K562 (cell line): ENCODE data around the gene FCRL2. TPM values are rescaled to one million over a fixed set of nuclear protein-coding genes. Genes with fewer than 3 reads are reported as not detected.

Experiments
- ATAC-seq: fragments of 200-7000 bp; cut with Tn5 transposase; 3 replicates; pipeline ENCODE4 v1.9.1; 2020; ENCODE audit warnings: moderate library complexity
- BruUV-seq: library from RNA; stranded (reverse); fragments of 400-500 nt; replicated peaks from 2 replicates; lab custom pipeline; 2021; lab: Mats Ljungman, UMichigan
- CTCF ChIA-PET: fragments of 300-600 bp; formaldehyde crosslinking; extraction: SDS; loops from one replicate; lab custom pipeline; 2021; ENCODE audit warnings: low intra/inter-chr PET ratio; lab: Yijun Ruan, JAX
- POLR2A ChIA-PET: fragments of 300-600, 350-650 bp; sonication (Branson Sonifier 250); formaldehyde crosslinking; extraction: SDS; loops from one replicate; lab custom pipeline; 2021; ENCODE audit warnings: antibody characterized with exemption, inconsistent platforms; lab: Yijun Ruan, JAX
- DNase-seq, 4 experiments: peaks; one replicate each; pipeline versions ENCODE4 v3.0.0 to v3.0.0-alpha.2; 2011 to 2018; ENCODE audit warnings: low spot score in 3 of 4, mixed read lengths in 3 of 4; ENCODE audit errors: extremely low read depth in 1 of 4
- FAIRE-seq: peaks from 2 replicates; lab custom pipeline; 2011; peaks lifted over from hg19 to GRCh38; lab: Jason Lieb, UNC
- H2AFZ ChIP-seq: 2 replicates; pipeline ENCODE4 v1.6.0; 2011; ENCODE audit warnings: low read depth, low read length, control low read depth, inconsistent platforms
- H3K27ac ChIP-seq: fragments of 200-600 bp; 3 replicates; pipeline ENCODE4 v1.8.0; 2011; ENCODE audit warnings: low read depth, mild to moderate bottlenecking, control low read depth, inconsistent platforms, low read length, moderate library complexity, mixed read lengths; ENCODE audit errors: extremely low read depth
- H3K27me3 ChIP-seq, 2 experiments: fragments of 300-600 bp in 1 of 2; 2 replicates in 1 of 2; 3 replicates in 1 of 2; pipeline versions ENCODE4 v1.6.0 to v1.8.0; 2011; ENCODE audit warnings: inconsistent platforms in 2 of 2, low read length in 2 of 2, mild to moderate bottlenecking in 1 of 2, mixed read lengths in 1 of 2, moderate library complexity in 1 of 2; ENCODE audit not compliant: control insufficient read depth in 2 of 2, insufficient read depth in 2 of 2
- H3K36me3 ChIP-seq: fragments of 300-600 bp; 3 replicates; pipeline ENCODE4 v1.8.0; 2011; ENCODE audit warnings: mild to moderate bottlenecking, low read length, inconsistent platforms; ENCODE audit not compliant: control insufficient read depth, insufficient read depth
- H3K4me1 ChIP-seq, 2 experiments: fragments of 200-600 bp in 1 of 2; replicated peaks in 1 of 2; 2 replicates in 1 of 2; 3 replicates in 1 of 2; pipeline versions ENCODE4 v1.5.1 to v1.8.0; 2011; ENCODE audit warnings: inconsistent platforms in 2 of 2, low read length in 2 of 2, mild to moderate bottlenecking in 1 of 2, mixed read lengths in 1 of 2, moderate library complexity in 1 of 2; ENCODE audit not compliant: control insufficient read depth in 2 of 2, insufficient read depth in 2 of 2
- H3K4me2 ChIP-seq: 2 replicates; pipeline ENCODE4 v1.6.1; 2011; ENCODE audit warnings: low read length, control low read depth, inconsistent platforms, mixed read lengths; ENCODE audit not compliant: insufficient read depth
- H3K4me3 ChIP-seq: fragments of 200-600 bp; sonication (generic), shearing (Covaris generic); 2 replicates; pipeline ENCODE4 v1.5.1; 2016; ENCODE audit warnings: control low read depth, inconsistent platforms
- H3K79me2 ChIP-seq: fragments of 200-600 bp; 3 replicates; pipeline ENCODE4 v1.8.0; 2011; ENCODE audit warnings: low read length, inconsistent platforms; ENCODE audit not compliant: control insufficient read depth, insufficient read depth
- H3K9ac ChIP-seq, 2 experiments: 2 replicates each; pipeline versions ENCODE4 v1.6.0 to v1.6.1; 2011; ENCODE audit warnings: low read depth in 2 of 2, low read length in 2 of 2, control low read depth in 1 of 2, inconsistent platforms in 1 of 2, mild to moderate bottlenecking in 1 of 2, mixed read lengths in 1 of 2; ENCODE audit not compliant: insufficient read depth in 1 of 2
- H3K9me1 ChIP-seq: one replicate; pipeline ENCODE4 v1.6.0; 2011; ENCODE audit warnings: inconsistent platforms, mild to moderate bottlenecking, low read length, moderate library complexity; ENCODE audit not compliant: control insufficient read depth, insufficient read depth
- H3K9me3 ChIP-seq: replicated peaks from 2 replicates; pipeline ENCODE4 v1.5.1; 2011; ENCODE audit warnings: low read depth, low read length, inconsistent platforms; ENCODE audit not compliant: control insufficient read depth, insufficient read depth
- H4K20me1 ChIP-seq: replicated peaks from 2 replicates; pipeline ENCODE4 v1.6.1; 2011; ENCODE audit warnings: low read length, inconsistent platforms, mixed read lengths; ENCODE audit not compliant: control insufficient read depth, insufficient read depth
- CLOCK ChIP-seq: fragments of 250-450 bp; sonication (Bioruptor Pico); IDR thresholded peaks from 2 replicates; pipeline ENCODE4 v1.4.0; 2020; ENCODE audit warnings: mild to moderate bottlenecking, moderate library complexity, borderline replicate concordance
- E2F4 ChIP-seq: sonication (generic); formaldehyde crosslinking; IDR thresholded peaks from 2 replicates; pipeline ENCODE4 v1.8.0; 2022; ENCODE audit warnings: mild to moderate bottlenecking, low read depth, missing genetic modification reagents
- MTA2 ChIP-seq: fragments of 450-650 bp; IDR thresholded peaks from 2 replicates; pipeline ENCODE4 v1.6.1; 2016; ENCODE audit warnings: low read depth
- NR2C1 ChIP-seq, 2 experiments: fragments of 450-650 bp; IDR thresholded peaks; 2 replicates each; pipeline ENCODE4 v1.6.1; 2017; ENCODE audit warnings: mild to moderate bottlenecking in 2 of 2, antibody characterized with exemption in 1 of 2, inconsistent platforms in 1 of 2, missing compliant biosample characterization in 1 of 2, missing genetic modification characterization in 1 of 2
- PPARD ChIP-seq: fragments of 250-450 bp; sonication (Bioruptor Pico); IDR thresholded peaks from 2 replicates; pipeline ENCODE4 v1.8.0; 2022; ENCODE audit warnings: inconsistent platforms, mild to moderate bottlenecking, moderate library complexity
- SAFB2 ChIP-seq: fragments of 200-400 bp; formaldehyde crosslinking; IDR thresholded peaks from 2 replicates; pipeline ENCODE4 v1.6.1; 2018; ENCODE audit warnings: borderline replicate concordance, low read length, low read depth, moderate library complexity; ENCODE audit not compliant: severe bottlenecking
- THAP12 ChIP-seq: fragments of 250-450 bp; sonication (Bioruptor Pico); IDR thresholded peaks from 2 replicates; pipeline ENCODE4 v1.9.0; 2021; ENCODE audit warnings: mild to moderate bottlenecking, inconsistent platforms
- ZMIZ1 ChIP-seq, 2 experiments: fragments of 150-350 bp in 1 of 2; IDR thresholded peaks; 2 replicates each; pipeline ENCODE4 v1.6.1; 2012 to 2016; ENCODE audit warnings: low read depth in 2 of 2, low read length in 2 of 2, mild to moderate bottlenecking in 1 of 2, moderate library complexity in 1 of 2
- ZNF124 ChIP-seq: sonication (generic); formaldehyde crosslinking; IDR thresholded peaks from 2 replicates; pipeline ENCODE4 v1.8.1; 2022; ENCODE audit warnings: missing genetic modification reagents
- WGBS: fragments of 100-300 bp; shearing (Covaris generic); methylation state at CpG from one replicate; pipeline ENCODE4 v1.1.6; 2016; ENCODE audit warnings: low coverage, mixed read lengths; ENCODE audit not compliant: insufficient coverage; ENCODE audit errors: missing lambda C conversion rate; 5-methylcytosine and 5-hydroxymethylcytosine counted together
- in situ Hi-C: fragments of 300-500 bp; cut with MboI; formaldehyde crosslinking; loops from 4 replicates; pipeline ENCODE4 v1.15.0; 2018; ENCODE audit warnings: inconsistent platforms, mixed read lengths
- intact Hi-C: fragments of 100-400 bp; cut with micrococcal nuclease; formaldehyde crosslinking; loops from 2 replicates; pipeline ENCODE4 v1.14.2; 2022
- polyA plus RNA-seq, 8 experiments: library from polyadenylated mRNA; depleted of rRNA in 4 of 8; stranded (reverse) in 5 of 8; unstranded in 3 of 8; fragments of >200 nt; fragmentation: Nextera tagmentation in 2 of 8; fragmentation: Illumina TruSeq in 1 of 8; extraction: Ambion mirVana in 2 of 8; extraction: Trizol in 1 of 8; gene quantifications; 2 replicates each; pipeline versions ENCODE4 v1.2.1 to v1.2.3, GENCODE V29; 2011 to 2014; ENCODE audit warnings: inconsistent platforms in 1 of 8, missing spikeins in 1 of 8
- total RNA-seq, 7 experiments: library from RNA; depleted of rRNA in 6 of 7; stranded (reverse); fragments of >200 nt in 6 of 7; fragmentation: Illumina TruSeq in 2 of 7; extraction: Trizol in 2 of 7; gene quantifications; 2 replicates each; pipeline versions ENCODE4 v1.2.1 to v1.2.3, GENCODE V29; 2011 to 2021; ENCODE audit warnings: low replicate concordance in 1 of 7

Gene FCRL2
- total and polyA plus RNA-seq, 9 of the 15 experiments (the other 6 are each of a cell fraction or from before 2014, with no cell fraction given): not detected

- TF ChIP-seq SAFB2 (no peak), NR2C1 (IDR thresholded peaks at IDR 0.05) (no peak), NR2C1 (tag; IDR thresholded peaks at IDR 0.05) (no peak)
These were observed 52.3 kb downstream of the FCRL2 start (continued) for GRCh38 chr1:157724537-157725220.

- no TSS peak for BruUV-seq
- H3K9me3 ChIP-seq: no peaks in the 10 kb centered on the region
- no peaks in the 10 kb centered on the region for H3K79me2 ChIP-seq
- H4K20me1 ChIP-seq: no peaks in the 10 kb centered on the region
- no peak overlapping the region for H2AFZ ChIP-seq
- intact Hi-C loops: no loop called here
- FAIRE-seq (no peak), DNase-seq (no peak), ATAC-seq (no peak)
- no peak overlapping the region for H3K9ac ChIP-seq
- H3K4me2 ChIP-seq: no peak overlapping the region
- no peaks in the 10 kb centered on the region for H3K36me3 ChIP-seq
- no peaks in the 10 kb centered on the region for H3K9me1 ChIP-seq
- H3K27ac ChIP-seq: no peak overlapping the region
- WGBS: 0% methylated on average over 2 of the region's 2 CpGs
- ChIA-PET CTCF (no interaction called here), POLR2A (no interaction called here)
- no peaks in the 10 kb centered on the region for H3K27me3 ChIP-seq
- H3K4me3 ChIP-seq: no peak overlapping the region
- in situ Hi-C loops: no loop called here
- H3K4me1 ChIP-seq: no peaks in the 10 kb centered on the region
- no peak for TF ChIP-seq ZMIZ1 (IDR thresholded peaks at IDR 0.05; ENCODE audit: low read depth in 2 of 2, low read length in 2 of 2)
- no peak for TF ChIP-seq SAFB2
- no peak for TF ChIP-seq ZNF124 (CRISPR knock-in tag)
- TF ChIP-seq E2F4 (CRISPR knock-in tag): no peak
- no peak for TF ChIP-seq MTA2
- no peak for TF ChIP-seq CLOCK (CRISPR knock-in tag)
- TF ChIP-seq PPARD (CRISPR knock-in tag): no peak
- no peak for TF ChIP-seq THAP12 (CRISPR knock-in tag)
These were observed 53.8 kb downstream of the FCRL2 start for GRCh38 chr1:157723157-157723556.
